Fibroblast of skin of right quadriceps (primary cell): ENCODE results near the gene COL18A1.
"Not testable (repeated sequence)": the region's sequence is repeated elsewhere in the genome, so short reads cannot be mapped to it uniquely, and the experiment has no call there.

ENCODE experiments used
- DNase-seq: peaks from one replicate; pipeline ENCODE4 v3.0.0-alpha.2; 2013

The COL18A1 gene

GRCh38 chr21:45442686-45443594 lies 38.0 kb downstream of the COL18A1 start:
- DNase-seq: not testable (repeated sequence)

- DNase-seq: no peak
Observed at GRCh38 chr21:45443595-45444181, 38.7 kb downstream of the COL18A1 start.

DNA sequence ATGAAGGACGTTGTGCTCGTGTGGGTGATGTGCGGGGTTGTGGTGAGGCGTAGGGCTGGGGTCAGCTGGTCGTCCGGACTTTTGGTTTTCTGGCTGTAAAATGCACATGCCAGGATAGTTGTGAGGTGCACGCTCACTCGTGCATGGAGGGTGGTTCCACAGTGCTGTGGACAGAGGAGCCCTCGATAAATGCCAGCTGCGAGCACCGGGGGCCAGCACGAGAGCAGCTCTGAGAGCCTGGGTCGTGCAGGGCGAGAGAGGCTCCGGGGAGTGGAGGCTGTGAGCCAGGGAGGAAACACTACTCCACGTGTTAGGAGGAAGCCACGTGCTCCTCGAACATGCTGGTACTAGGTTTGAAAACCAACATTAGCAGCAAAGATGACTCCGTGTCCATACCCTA lies 39.4 kb downstream of the COL18A1 start:
- no peak for DNase-seq

DNA sequence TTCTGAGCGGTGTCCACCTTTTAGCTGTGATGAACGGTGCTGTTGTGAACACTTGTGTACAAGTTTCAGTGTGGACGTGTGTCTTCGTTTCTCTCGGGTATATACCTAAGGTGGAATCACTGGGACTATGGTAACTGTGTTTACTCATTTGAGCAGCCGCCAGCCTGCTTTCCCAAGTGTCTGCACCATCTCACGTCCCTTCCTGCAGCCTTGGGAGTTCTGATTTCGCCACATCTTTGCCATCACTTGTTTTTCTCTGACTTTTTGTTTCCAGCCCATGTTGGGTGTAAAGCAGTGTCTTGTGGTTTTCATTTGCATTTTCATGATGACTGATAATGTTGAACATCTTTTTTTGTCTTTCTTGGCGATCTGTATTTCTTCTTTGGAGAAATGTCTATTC lies 40.4 kb downstream of the COL18A1 start:
- DNase-seq: no peak

DNA sequence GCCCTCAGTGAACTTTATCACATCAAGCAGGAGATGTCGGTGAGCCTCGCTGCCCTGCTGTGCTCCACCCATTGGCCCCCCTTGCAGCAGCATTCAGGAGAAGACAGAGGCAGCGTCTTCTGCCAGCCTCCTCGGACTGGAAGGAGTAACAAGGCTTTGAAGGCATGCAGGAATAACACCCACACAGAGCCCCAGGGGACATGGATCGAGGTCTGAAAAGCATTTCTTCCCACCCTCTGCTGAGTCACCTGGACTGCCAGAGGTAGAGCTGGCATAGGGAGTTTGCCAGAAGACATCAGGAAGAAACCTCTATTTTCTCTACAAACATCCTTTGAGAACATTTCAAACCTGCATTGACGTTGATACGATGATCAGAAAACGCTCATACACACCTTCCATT lies 42.9 kb downstream of the COL18A1 start:
- DNase-seq: no peak

GRCh38 chr21:45448283-45448809 lies 43.4 kb downstream of the COL18A1 start:
- no peak for DNase-seq

- no peak for DNase-seq
Observed at GRCh38 chr21:45448810-45449657, 44.1 kb downstream of the COL18A1 start.

DNA sequence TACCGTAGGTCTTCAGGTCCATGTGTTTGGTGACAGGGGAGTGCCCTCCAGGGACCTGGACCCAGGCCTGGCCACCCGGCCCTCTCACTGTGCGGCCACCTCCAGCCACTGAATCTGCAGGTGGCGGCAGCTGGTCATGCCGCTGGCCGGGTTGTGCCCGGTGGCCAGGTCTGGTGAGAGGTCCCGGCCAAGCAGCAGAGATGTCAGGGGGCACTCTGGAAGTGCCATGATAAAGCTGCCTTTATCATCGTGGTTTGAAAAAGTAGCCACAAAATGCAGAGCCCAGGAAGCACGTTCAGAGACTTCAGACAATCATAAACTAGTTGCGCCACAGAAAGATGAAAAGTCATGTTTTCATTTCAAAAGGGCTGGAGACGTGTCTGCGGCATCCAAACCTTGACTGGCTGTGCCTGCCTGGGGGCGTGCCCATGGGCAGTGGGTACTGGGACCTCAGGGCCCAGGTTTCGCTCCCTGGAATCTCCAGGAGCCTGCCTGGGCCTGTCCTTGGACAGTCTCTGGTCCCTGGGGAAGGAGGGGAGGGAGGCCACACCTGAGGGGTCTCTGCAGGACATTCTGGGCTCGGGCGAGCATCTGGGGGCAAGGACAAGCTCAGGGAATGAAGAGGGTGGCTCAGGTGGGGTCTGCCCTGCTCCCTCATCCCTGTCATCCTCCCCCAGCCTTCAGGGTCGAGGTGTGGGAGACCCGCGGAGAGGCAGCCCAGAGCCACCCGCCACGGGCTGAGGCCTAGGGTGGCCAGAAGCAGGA lies 44.9 kb downstream of the COL18A1 start:
- DNase-seq: no peak

- DNase-seq: no peak
Observed at GRCh38 chr21:45450423-45451090, 45.6 kb downstream of the COL18A1 start.

DNA sequence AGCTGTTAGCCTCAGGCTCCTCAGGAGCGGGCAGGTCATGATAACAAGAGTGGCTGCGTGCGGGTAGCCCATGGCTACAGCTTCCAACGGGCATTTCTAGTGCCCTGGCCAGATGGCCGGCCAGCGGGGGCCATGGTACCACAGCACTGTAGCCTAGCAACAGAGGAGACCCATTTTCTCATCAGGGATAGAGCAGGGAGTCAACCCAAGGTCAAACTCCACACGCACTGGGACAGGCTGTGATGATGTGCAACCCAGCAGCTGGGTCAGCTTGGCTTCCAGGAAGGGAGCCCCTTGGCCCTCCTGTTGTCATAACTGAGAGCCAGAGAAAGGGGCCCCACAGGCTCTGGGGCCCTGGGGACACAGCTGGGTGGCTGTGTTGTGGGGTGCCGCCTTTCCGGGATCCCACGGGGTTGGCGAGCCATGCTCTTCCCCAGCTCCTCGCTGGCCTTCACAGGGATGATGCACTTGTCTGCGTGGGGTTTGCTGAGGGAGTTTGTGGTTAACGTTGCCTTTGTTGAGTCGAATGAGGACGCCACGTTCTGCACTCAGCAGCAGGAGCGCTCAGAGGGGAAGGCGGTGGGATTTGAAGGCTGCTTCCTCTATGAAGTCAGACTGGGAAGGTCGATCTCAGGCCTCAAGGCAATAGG lies 46.3 kb downstream of the COL18A1 start:
- no peak for DNase-seq

DNA sequence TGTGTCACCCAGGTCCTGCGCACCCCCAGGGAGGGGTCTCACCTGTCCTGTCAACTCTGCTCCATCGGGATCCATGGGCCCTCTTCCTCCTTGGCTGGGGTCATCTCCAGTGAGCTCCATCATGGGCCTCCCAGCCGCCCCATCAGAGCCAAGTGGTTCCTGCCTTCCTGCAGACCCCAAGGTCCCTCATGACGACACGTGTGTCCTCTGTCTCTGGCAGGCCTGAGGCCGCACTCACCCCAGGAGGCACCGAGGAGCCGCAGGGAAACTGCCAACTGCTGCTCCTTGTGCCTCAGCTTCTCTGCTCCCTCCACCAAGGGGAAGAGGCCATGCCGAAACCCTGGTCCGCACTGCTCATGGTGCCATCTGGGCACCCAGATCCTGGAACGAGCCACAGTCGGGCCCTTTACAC lies 46.8 kb downstream of the COL18A1 start:
- no peak for DNase-seq

DNA sequence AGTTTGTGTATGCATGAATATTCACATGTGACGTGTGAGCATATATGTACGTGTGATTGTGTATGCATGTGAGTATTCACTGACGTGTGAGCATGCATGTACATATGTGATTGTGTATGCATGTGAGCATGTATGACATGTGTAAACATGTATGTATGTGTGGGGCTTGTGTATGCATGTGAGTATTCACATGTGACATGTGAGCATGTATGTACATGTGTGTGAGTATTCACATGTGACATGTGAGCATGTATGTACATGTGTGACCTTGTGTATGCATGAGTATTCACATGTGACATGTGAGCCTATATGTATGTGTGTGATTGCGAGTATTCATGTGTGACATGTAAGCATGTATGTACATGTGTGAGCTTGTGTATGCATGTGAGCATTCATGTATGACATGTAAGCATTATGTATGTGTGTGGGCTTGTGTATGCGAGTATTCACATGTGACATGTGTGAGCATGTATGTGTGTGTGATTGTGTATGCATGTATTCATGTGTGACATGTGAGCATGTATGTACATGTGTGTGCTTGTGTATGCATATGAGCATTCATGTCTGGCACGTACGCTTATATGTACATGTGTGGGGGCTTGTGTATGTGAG lies 47.8 kb downstream of the COL18A1 start:
- no peak for DNase-seq

- DNase-seq: no peak
Observed at GRCh38 chr21:45453308-45453950, 48.5 kb downstream of the COL18A1 start.

GRCh38 chr21:45454060-45454925 lies 49.3 kb downstream of the COL18A1 start:
- no peak for DNase-seq

- DNase-seq: peak; percentile 19
Observed at GRCh38 chr21:45454926-45455673, 50.1 kb downstream of the COL18A1 start.

GRCh38 chr21:45455674-45456583 lies 51.0 kb downstream of the COL18A1 start:
- no peak for DNase-seq

GRCh38 chr21:45456584-45457160 lies 51.7 kb downstream of the COL18A1 start:
- DNase-seq: no peak
